ENCODE measurements around the gene RAB3D.

The RAB3D gene

GRCh38 chr19:11284515-11284914, 54.9 kb downstream of the RAB3D start:
- no peak for TF ChIP-seq CTCF (conservative IDR thresholded peaks at IDR 0.05; ENCODE audit: low read depth)
- POLR2A ChIA-PET (ENCODE audit: low non-redundant PET) = no interaction called here
- CTCF ChIA-PET = interaction anchor here (0.6 kb wide), 1 partner anchor 345 kb away, joined by 3 read pairs; no protein-coding TSS in a partner anchor
- peak overlapping the region; percentile 41 for H3K27ac ChIP-seq
- DNase-seq (ENCODE audit: low spot score) = no peak

DNA sequence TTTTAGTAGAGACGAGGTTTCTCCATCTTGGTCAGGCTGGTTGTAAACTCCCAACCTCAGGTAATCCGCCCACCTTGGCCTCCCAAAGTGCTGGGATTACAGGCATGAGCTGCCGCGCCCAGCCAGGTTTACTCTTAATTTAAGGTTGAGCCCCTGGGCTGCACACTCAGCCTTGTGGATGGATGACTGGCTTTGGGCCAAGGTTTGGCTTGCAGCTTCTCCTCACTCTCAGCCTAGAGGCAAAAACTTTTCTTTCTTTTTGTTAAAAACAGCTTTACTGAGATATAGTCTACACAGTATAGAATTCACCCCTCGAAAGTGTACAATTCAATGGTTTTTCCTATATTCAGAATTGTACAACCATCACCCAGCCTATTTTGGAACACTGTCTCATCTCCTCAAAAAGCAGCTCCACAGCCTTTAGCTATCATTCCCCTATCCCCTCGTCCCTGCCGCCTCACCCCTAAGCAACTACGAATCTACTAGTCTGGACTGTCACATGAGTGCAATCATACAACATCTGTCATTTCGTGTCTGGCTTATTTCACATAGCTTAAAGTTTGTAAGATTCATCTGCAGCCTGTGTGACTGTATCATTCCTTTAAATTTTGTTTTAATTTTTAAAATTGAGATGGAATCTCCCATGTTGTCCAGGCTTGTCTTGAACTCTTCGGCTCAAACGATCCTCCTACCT, 58.0 kb downstream of the RAB3D start:
- no peak for DNase-seq (ENCODE audit: low spot score)
- POLR2A ChIA-PET (ENCODE audit: low non-redundant PET) = interaction anchor here (0.5 kb wide), 1 partner anchor 93 kb away, joined by 3 read pairs; no protein-coding TSS in a partner anchor
- no peak for TF ChIP-seq CTCF (conservative IDR thresholded peaks at IDR 0.05; ENCODE audit: low read depth)

GRCh38 chr19:11279505-11280236, 59.8 kb downstream of the RAB3D start:
- CTCF ChIA-PET = interaction anchor here (0.7 to 1.2 kb wide), 3 partner anchors 9 to 155 kb away, joined by 3 to 7 read pairs (median 3); partner anchors contain the start of gene ODAD3
- POLR2A ChIA-PET (ENCODE audit: low non-redundant PET) = no interaction called here

More for the DNA sequence above, 58.0 kb downstream of the RAB3D start:
- no peak overlapping the region for H3K27ac ChIP-seq
- CTCF ChIA-PET = interaction anchor here (0.6 to 0.7 kb wide), 2 partner anchors 8 to 38 kb away, joined by 3 read pairs; no protein-coding TSS in a partner anchor

DNA sequence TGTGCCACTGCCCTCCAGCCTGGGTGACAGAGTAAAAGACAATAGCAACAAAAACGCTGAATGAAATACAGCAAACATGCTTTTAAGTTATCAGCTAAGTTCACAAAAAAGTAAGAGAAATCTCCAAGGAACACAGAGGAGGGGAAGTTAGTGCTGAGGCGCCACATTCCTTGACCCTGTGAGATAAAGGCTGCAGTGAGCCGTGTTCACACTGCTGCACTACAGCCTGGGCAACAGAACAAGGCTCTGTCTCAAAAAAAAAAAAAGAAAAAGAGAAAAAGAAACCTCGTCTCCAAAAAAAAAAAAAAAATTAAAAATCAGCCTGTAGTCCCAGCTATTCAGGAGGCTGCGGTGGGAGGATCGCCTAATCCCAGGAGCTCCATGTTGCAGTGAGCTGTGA, 60.8 kb downstream of the RAB3D start:
- POLR2A ChIA-PET (ENCODE audit: low non-redundant PET) = no interaction called here
- CTCF ChIA-PET = no interaction called here
- no peak for DNase-seq (ENCODE audit: low spot score)
- H3K27ac ChIP-seq = no peak overlapping the region
- no peak for TF ChIP-seq CTCF (conservative IDR thresholded peaks at IDR 0.05; ENCODE audit: low read depth)

More at GRCh38 chr19:11279505-11280236, 59.8 kb downstream of the RAB3D start:
- no peak for DNase-seq (ENCODE audit: low spot score)
- H3K27ac ChIP-seq = no peak overlapping the region
- no peak for TF ChIP-seq CTCF (conservative IDR thresholded peaks at IDR 0.05; ENCODE audit: low read depth)

DNA sequence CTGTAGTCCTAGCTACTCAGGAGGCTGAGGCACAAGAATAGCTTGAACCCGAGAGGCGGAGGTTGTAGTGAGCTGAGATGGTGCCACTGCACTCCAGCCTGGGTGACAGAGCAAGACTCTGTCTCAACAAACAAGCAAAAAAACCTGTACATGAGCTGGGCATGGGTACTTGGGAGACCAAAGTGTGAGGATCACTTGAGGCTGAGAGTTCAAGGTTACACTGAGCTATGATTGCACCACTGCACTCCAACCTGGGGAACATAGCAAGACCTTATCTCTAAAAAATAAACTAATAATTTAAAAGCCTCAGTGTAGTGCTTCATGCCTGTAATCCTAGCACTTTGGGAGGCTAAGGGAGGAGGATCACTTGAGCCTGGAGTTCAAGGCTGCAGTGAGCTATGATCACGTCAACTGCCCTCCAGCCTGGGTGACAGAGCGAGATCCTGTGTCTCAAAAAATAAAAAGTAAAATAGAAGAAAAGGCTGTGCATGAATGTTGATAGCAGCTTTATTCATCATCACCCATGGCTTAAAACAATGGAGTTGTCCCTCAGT, 64.8 kb downstream of the RAB3D start:
- H3K27ac ChIP-seq = no peak overlapping the region
- no peak for DNase-seq (ENCODE audit: low spot score)
- CTCF ChIA-PET = interaction anchor here (0.6 kb wide), 1 partner anchor 132 kb away, joined by 3 read pairs; no protein-coding TSS in a partner anchor
- TF ChIP-seq CTCF (conservative IDR thresholded peaks at IDR 0.05; ENCODE audit: low read depth) = no peak
- POLR2A ChIA-PET (ENCODE audit: low non-redundant PET) = no interaction called here

- no peak overlapping the region for H3K27ac ChIP-seq
- no peak for TF ChIP-seq CTCF (conservative IDR thresholded peaks at IDR 0.05; ENCODE audit: low read depth)
- POLR2A ChIA-PET (ENCODE audit: low non-redundant PET) = no interaction called here
- DNase-seq (ENCODE audit: low spot score) = no peak
- CTCF ChIA-PET = no interaction called here
Observed at GRCh38 chr19:11273989-11274388, 65.5 kb downstream of the RAB3D start.

Measured in RWPE1 (cell line).